Measurements from ENCODE around the gene CRABP2.

- TF ChIP-seq CTCF (IDR thresholded peaks at IDR 0.05) (no peak), POLR2A (IDR thresholded peaks at IDR 0.05) (no peak), POLR2AphosphoS5 (IDR thresholded peaks at IDR 0.05; ENCODE audit: insufficient read depth in 1 of 2, low read depth in 1 of 2) (no peak)
These were observed 46.9 kb downstream of the CRABP2 start for GRCh38 chr1:156658496-156658895.

All from vagina (tissue), 2 donors.